GM12872 (cell line): ENCODE data around the gene UBAC2.

Experiments used
- TF ChIP-seq, protein P1 (sequence below): IDR thresholded peaks from 3 replicates; pipeline ENCODE4 v1.5.1; 2011; ENCODE audit warnings: low read depth, mild to moderate bottlenecking, low read length, moderate library complexity; ENCODE audit not compliant: insufficient read depth

UBAC2 gene

GRCh38 chr13:99323488-99323887, 122.8 kb downstream of the UBAC2 start:
- TF ChIP-seq, protein P1, sequence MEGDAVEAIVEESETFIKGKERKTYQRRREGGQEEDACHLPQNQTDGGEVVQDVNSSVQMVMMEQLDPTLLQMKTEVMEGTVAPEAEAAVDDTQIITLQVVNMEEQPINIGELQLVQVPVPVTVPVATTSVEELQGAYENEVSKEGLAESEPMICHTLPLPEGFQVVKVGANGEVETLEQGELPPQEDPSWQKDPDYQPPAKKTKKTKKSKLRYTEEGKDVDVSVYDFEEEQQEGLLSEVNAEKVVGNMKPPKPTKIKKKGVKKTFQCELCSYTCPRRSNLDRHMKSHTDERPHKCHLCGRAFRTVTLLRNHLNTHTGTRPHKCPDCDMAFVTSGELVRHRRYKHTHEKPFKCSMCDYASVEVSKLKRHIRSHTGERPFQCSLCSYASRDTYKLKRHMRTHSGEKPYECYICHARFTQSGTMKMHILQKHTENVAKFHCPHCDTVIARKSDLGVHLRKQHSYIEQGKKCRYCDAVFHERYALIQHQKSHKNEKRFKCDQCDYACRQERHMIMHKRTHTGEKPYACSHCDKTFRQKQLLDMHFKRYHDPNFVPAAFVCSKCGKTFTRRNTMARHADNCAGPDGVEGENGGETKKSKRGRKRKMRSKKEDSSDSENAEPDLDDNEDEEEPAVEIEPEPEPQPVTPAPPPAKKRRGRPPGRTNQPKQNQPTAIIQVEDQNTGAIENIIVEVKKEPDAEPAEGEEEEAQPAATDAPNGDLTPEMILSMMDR = no peak

GRCh38 chr13:99326012-99326411, 125.4 kb downstream of the UBAC2 start:
- TF ChIP-seq, protein P1 = no peak

GRCh38 chr13:99327126-99327525, 126.5 kb downstream of the UBAC2 start:
- TF ChIP-seq, protein P1 = no peak

GRCh38 chr13:99327761-99328160, 127.1 kb downstream of the UBAC2 start:
- TF ChIP-seq, protein P1 = no peak

DNA sequence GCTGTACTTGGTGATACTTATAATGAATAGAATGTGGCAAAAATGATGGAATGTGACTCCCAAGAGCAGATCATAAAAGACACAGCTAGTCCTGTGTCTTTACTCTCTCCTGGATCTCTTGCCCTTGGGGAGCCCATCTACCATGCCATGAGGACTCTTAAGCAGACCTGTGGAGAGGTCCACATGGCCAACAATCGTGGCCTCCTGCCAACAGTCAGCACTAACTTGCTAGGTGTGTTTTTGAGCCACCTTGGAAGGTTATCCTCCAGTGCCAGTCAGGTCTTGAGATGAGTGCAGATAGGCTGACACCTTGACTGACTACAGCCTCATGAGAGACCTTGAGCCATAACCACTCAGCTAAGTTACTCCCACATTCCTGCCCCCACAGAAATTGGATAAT, 128.8 kb downstream of the UBAC2 start:
- TF ChIP-seq, protein P1 = no peak

DNA sequence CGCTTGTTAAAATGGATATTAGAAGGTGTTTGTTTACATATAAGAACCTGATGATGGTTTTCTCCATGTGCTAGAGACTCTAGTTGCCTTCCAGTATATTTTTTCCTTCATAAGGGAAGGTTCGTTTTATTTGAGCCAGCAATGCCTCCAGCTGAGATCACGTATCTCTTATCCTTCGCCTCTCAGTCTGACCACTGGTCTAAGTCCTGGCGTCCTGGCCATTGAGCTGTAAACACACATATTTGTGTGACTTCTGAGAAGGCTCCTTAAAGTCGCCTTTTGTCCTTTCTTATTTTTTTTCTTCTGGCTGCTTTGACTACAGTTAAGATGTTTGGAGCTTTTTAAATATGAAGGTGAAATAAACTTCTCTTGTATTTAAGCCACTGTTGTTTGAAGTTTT, 130.3 kb downstream of the UBAC2 start:
- TF ChIP-seq, protein P1 = no peak

DNA sequence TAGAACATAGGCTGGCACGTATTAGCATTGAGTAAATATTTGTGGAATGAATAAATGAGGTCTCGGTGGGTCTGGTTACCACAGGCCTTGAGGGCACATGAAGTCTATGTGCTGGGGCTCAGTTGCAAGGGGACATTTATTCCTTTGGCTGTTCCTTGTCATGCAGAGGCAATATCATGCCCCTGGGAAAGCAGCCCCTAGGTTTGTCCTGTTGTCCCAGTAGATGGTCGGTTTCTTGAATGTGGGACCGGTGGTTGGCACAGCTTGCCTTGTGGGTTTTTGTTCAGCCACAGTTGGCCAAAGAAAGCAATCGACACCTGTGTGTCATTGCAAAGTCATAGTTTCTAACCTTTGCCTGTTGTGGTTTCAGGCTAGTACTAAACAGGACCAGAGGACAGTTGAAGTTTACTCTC, 131.2 kb downstream of the UBAC2 start:
- TF ChIP-seq, protein P1 = no peak

- TF ChIP-seq, protein P1 = no peak
Observed at GRCh38 chr13:99332456-99332855, 131.8 kb downstream of the UBAC2 start.
